Measurements from ENCODE around the gene B3GNT8. TPM values are rescaled to one million over a fixed set of nuclear protein-coding genes. Genes with fewer than 3 reads are reported as not detected.
"Not testable (repeated sequence)": the region's sequence is repeated elsewhere in the genome, so short reads cannot be mapped to it uniquely, and the experiment has no call there.

Gene B3GNT8
- polyA plus RNA-seq, 1 donor from 2014 or later, result not detected

- Histone ChIP-seq H3K27ac (ENCODE audit: low read length) (no peak overlapping the region), H2AFZ (ENCODE audit: low read depth, low read length) (no peak overlapping the region), H3K9ac (ENCODE audit: low read length) (no peak overlapping the region), H3K27me3 (ENCODE audit: insufficient read depth, low read depth, low read length) (no peaks in the 10 kb centered on the region), H3K9me2 (ENCODE audit: insufficient read depth, low read length) (no peaks in the 10 kb centered on the region), H4K20me1 (ENCODE audit: insufficient read depth) (no peaks in the 10 kb centered on the region), H3F3A (ENCODE audit: insufficient read depth, low read length, poor library complexity, severe bottlenecking) (no peaks in the 10 kb centered on the region), H3K9me3 (ENCODE audit: low read length) (no peaks in the 10 kb centered on the region), H3K36me3 (ENCODE audit: insufficient read depth, low read length) (no peaks in the 10 kb centered on the region), H3K4me2 (ENCODE audit: low read length) (no peak overlapping the region), H3K79me2 (replicated peaks; ENCODE audit: insufficient read depth, low read length) (no peaks in the 10 kb centered on the region), H3K4me3 (ENCODE audit: low read length) (no peak overlapping the region)
- TF ChIP-seq CTCF (IDR thresholded peaks at IDR 0.05; ENCODE audit: poor library complexity, severe bottlenecking), result no peak
Measured at GRCh38 chr19:41384351-41384750, 42.8 kb downstream of the B3GNT8 start.

- H2AFZ ChIP-seq (ENCODE audit: low read depth, low read length); H3K9me2 ChIP-seq (ENCODE audit: insufficient read depth, low read length); H3K9me3 ChIP-seq (ENCODE audit: low read length); H3K27me3 ChIP-seq (ENCODE audit: insufficient read depth, low read depth, low read length); H3K4me2 ChIP-seq (ENCODE audit: low read length); H3K4me3 ChIP-seq (ENCODE audit: low read length); H3K9ac ChIP-seq (ENCODE audit: low read length); H4K20me1 ChIP-seq (ENCODE audit: insufficient read depth); H3K27ac ChIP-seq (ENCODE audit: low read length); H3K36me3 ChIP-seq (ENCODE audit: insufficient read depth, low read length); H3K79me2 ChIP-seq (replicated peaks; ENCODE audit: insufficient read depth, low read length); H3F3A ChIP-seq (ENCODE audit: insufficient read depth, low read length, poor library complexity, severe bottlenecking): not testable (repeated sequence)
Measured at GRCh38 chr19:41381536-41381935, 45.6 kb downstream of the B3GNT8 start.

- TF ChIP-seq RAD21 (conservative IDR thresholded peaks at IDR 0.05), result no peak
- TF ChIP-seq EZH2 (IDR thresholded peaks at IDR 0.05; ENCODE audit: borderline replicate concordance, insufficient read depth, low read length, poor library complexity, severe bottlenecking), result no peak
- TF ChIP-seq TAF1 (IDR thresholded peaks at IDR 0.05; ENCODE audit: low read depth), result no peak
- no peak for TF ChIP-seq POLR2AphosphoS5 (IDR thresholded peaks at IDR 0.05)
- TF ChIP-seq MXI1 (conservative IDR thresholded peaks at IDR 0.05; ENCODE audit: poor library complexity, severe bottlenecking), result no peak
- no peak for TF ChIP-seq CTCF (IDR thresholded peaks at IDR 0.05; ENCODE audit: poor library complexity, severe bottlenecking)
- no peak for TF ChIP-seq REST (IDR thresholded peaks at IDR 0.05; ENCODE audit: borderline replicate concordance)
- TF ChIP-seq SMC3 (conservative IDR thresholded peaks at IDR 0.05; ENCODE audit: poor library complexity), result no peak
- TF ChIP-seq EP300 (conservative IDR thresholded peaks at IDR 0.05; ENCODE audit: poor library complexity, severe bottlenecking), result no peak
- Histone ChIP-seq H3K79me2 (replicated peaks; ENCODE audit: insufficient read depth, low read length) (no peaks in the 10 kb centered on the region), H3K9me2 (ENCODE audit: insufficient read depth, low read length) (no peaks in the 10 kb centered on the region), H3K27ac (ENCODE audit: low read length) (no peak overlapping the region), H4K20me1 (ENCODE audit: insufficient read depth) (no peaks in the 10 kb centered on the region), H3K9ac (ENCODE audit: low read length) (no peak overlapping the region), H3K36me3 (ENCODE audit: insufficient read depth, low read length) (no peaks in the 10 kb centered on the region), H3K9me3 (ENCODE audit: low read length) (no peaks in the 10 kb centered on the region), H3K4me2 (ENCODE audit: low read length) (no peak overlapping the region), H2AFZ (ENCODE audit: low read depth, low read length) (no peak overlapping the region), H3K27me3 (ENCODE audit: insufficient read depth, low read depth, low read length) (no peaks in the 10 kb centered on the region), H3F3A (ENCODE audit: insufficient read depth, low read length, poor library complexity, severe bottlenecking) (no peaks in the 10 kb centered on the region), H3K4me3 (ENCODE audit: low read length) (no peak overlapping the region)
Measured at GRCh38 chr19:41377977-41378709, 49.0 kb downstream of the B3GNT8 start.

Measured in neural cell (in vitro differentiated cells).